NCI-H1930 (cell line): ENCODE results near the gene FLVCR1.

Experiments used
- DNase-seq, 2 experiments: peaks; one replicate each; lab custom pipeline; 2025; lab: John Stamatoyannopoulos, UW

Gene FLVCR1

DNA sequence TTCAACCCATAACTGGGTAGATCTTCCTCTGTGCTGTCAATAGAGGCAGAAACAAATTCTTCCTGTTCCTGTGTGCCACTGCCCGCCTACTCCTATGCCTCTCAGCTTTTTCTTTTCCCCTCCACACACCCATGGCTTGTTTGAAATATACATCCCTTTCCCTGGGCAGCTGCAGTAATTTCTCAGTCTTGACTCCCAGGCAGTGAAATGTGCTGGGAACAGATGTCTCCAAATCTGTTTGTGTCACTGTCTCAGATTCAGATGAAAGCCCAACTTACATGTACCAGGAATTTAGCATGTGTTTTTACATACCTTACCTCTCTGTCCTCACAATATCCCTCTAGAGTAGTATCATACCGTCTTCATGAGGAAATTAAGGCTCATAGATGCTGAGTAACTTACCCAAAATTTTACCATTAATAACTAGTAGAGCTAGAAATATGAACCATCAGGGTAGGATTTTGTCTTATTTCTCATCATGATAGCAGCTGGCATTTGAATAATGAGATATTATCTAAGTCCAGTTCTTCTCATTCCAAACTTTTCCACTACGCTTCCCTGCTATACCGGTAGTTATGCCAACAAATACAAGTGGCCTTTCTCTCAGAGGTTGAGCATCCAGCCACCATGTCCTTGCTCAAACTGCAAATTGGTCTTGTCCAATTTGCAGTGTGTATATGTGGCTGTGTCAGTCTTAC, 87.5 kb downstream of the FLVCR1 start:
- DNase-seq = no peak

GRCh38 chr1:212946872-212947271, 88.8 kb downstream of the FLVCR1 start:
- no peak for DNase-seq
